Suppressor macrophage treated with lipopolysaccharide for 4 hours (primary cell): ENCODE data around the gene FGF14.
"Not testable (repeated sequence)": the region's sequence is repeated elsewhere in the genome, so short reads cannot be mapped to it uniquely, and the experiment has no call there.

Experiments
- DNase-seq: peaks from one replicate; pipeline ENCODE4 v3.0.0-alpha.2; 2020

FGF14 gene

GRCh38 chr13:101915755-101916107 lies 486.1 kb downstream of the FGF14 start:
- no peak for DNase-seq

DNA sequence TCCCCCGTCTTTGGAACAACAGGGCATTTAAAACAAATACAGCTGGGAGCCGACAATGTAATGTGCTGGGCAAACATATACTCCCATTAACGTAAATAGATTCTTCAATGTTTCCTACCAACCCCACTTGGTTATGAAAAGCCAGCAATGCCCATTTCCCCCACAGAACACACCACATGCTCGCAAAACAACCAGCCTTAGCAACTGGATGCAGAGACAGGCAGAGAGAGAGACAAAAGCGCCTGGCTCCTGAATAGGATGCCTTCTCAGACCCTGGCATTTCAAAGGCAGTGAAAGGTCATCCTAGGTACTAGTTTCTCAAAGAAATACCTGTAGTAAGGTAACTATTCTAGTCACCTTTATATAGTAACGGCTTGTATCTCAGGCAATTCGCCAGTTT lies 486.5 kb downstream of the FGF14 start:
- no peak for DNase-seq

GRCh38 chr13:101911752-101912151 lies 490.1 kb downstream of the FGF14 start:
- DNase-seq = no peak

DNA sequence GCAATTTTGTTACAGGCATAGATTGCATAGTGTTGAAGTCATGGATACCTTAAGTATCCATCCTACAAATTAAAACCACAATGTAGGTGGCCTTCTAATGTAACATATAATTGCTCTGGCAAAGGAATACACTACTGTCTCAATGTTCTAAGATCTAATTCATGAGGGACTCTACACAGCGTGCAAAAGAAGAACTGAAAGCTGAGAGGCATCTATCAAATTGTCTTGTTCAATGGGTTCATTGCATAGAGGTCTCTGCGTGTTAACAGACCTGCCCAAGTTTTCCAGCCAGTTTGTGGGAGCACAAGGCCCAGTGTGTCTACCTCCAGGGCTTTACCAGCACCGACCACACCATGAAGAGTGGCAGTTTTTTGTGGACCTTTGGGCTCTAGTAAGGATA lies 498.0 kb downstream of the FGF14 start:
- DNase-seq = no peak

DNA sequence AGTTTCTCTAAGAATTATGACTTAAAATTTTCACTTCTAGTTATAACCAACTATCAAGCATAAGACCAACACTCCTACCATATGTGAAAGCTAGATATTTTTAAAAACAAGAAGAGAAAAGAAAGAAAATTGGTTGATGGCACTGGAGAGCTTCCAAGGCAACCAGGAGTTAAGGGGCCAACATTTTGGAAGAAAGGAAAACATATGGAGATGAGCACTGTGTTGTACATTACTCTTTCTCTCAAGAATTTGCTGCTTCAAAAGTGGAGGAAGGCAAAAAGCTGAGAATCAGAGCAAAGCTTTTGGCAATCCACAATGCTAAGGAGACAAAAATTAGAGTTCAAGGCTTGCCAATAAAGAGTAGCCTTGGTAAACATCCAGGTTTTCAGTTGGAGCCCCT lies 503.2 kb downstream of the FGF14 start:
- no peak for DNase-seq

DNA sequence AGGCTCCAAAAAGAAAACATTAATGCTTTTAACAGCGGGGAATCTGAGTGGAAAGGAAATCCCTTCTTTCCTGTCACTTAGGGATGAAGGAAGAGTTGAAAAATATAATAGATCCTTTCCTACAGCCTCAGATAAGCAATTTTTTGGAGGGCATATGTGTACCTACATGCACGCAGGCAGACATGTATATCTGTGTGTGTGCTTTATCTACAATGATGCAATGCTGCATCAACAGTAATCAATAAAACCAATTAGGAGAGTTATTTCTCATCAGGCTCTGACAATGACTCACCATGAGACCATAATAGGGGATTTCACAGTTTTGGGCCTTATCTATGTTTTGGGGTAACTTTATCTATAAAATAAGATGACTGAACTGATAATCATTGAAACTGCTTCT lies 505.3 kb downstream of the FGF14 start:
- DNase-seq = no peak

- DNase-seq = no peak
Observed at GRCh38 chr13:101893021-101893420, 508.8 kb downstream of the FGF14 start.

- no peak for DNase-seq
Observed at GRCh38 chr13:101892296-101892695, 509.6 kb downstream of the FGF14 start.

DNA sequence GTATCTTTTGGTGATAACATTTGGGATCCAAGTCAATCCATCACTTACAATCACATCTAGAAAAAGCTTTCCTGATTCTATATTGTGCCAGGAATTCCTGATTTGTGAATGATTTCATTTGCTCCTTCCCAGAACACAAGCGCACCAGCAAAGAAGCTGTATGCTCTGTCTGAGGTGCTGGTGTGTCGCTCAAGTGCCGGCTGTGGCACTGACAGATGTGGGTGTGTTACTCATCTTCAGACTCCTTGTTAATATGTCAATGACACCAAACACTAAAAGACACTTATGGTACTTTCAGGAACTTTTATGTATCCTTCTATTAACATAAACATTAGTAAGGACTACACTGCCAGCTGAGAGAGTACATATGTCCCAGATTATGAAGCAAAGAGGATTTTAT lies 520.3 kb downstream of the FGF14 start:
- no peak for DNase-seq

GRCh38 chr13:101880581-101880980 lies 521.3 kb downstream of the FGF14 start:
- no peak for DNase-seq

DNA sequence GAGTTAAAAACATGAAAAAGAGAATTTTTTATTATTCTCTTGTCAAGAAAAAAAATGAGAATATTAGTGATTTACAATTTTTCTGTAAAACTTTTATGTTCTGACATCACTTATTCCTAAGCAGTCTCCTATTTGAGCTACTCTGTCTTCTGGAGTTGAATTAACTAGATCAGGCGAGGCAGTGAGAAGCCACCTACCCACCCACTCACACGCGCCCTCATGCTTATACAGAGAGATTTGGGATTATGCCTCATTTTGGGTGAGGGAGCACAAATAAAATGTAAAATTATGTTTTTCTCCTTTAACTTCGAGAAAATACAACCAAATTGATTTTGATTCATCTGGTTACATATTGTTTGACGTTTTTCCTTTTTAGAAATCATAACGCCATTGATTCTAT lies 524.9 kb downstream of the FGF14 start:
- no peak for DNase-seq

DNA sequence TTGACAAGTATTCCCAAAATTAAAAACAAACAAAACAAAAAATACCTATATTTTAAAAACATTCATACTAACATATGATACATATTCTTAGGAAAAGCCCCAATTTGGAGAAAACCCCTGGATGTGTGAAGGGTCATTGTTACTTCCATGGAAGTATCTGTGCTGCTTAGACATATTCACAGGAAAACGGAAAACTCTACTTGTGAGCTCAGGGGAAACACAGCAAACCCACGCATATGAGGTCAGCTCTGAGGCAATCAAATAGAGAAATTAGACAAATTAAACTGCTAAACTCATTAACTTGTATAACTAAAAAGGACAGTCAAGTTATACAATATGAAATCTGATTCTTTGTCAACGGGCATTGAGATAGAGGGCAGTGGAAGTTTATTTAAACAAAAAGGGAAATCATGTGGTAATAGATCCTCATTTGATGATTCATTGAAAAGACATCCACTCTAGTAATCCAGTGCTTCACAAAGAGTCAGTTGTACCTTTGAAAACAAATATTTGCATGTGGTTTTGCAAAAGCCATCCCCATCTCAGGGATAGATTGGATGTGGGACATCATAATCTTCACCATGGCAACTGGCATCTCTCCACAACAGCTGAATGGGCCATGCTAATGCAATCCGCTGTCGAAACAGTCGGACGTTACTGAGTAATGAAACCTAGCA lies 526.0 kb downstream of the FGF14 start:
- DNase-seq = no peak

- no peak for DNase-seq
Observed at GRCh38 chr13:101875091-101875490, 526.8 kb downstream of the FGF14 start.

GRCh38 chr13:101869553-101869952 lies 532.3 kb downstream of the FGF14 start:
- DNase-seq = no peak

DNA sequence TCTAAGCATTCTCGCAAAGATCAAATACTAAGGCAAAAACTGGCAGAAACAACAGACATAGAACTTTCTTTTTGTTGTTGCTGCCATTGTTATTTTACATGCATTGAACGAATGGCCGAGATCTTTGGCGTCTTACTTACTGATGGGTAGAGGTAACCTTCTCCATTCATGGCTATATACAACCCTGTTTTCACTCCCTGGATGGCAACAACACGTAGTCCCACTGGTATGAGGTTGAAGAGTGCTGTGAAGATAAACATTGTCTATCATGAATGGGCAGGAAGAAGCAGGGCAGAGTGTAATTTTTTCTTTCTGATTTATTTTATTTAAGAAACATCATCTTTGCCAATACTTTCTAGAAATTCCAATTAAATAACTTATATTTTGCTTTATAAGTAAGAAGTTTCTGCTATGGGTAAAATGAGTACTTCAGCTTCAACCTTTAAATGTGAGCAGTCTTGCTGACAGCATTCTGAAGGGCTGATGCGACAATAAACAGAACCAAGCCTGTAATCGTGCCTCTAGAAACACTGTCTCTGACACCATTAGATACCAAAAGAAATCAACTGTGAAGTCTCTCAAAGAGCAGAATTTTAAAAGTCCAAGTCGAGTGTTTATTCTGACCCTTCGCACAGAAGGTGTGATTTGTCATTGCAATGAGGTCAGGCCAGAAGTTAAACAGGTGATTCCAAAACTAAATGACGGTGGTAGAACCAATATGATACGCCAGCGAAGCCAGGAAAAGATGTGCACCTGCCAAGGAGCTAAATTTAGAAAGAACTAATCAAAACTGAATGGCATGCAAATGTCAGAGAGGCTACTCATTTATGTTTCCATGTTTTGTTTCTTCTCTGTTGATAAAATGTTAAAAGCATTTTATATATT lies 533.0 kb downstream of the FGF14 start:
- DNase-seq = no peak

- DNase-seq = no peak
Observed at GRCh38 chr13:101866889-101867581, 534.8 kb downstream of the FGF14 start.

GRCh38 chr13:101858860-101859259 lies 543.0 kb downstream of the FGF14 start:
- no peak for DNase-seq

DNA sequence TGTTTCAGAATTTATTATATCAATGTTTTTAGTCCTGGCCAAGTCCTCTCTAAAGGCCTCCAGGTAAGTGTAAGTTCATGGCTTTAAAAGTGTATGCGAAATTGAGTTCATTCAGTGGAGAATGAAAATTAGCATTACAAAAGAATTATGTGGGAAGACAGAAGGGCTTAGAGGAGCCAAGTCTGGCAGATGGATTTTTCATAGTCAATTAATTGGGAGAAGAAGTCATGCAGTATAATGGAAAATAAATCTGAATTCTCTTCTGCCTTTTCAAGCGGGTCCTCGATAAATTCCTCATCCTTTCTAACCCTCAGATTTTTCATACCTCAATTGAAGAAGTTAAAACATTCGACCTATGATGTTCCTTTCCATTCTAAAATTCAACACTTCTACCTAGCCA lies 555.1 kb downstream of the FGF14 start:
- DNase-seq = no peak

DNA sequence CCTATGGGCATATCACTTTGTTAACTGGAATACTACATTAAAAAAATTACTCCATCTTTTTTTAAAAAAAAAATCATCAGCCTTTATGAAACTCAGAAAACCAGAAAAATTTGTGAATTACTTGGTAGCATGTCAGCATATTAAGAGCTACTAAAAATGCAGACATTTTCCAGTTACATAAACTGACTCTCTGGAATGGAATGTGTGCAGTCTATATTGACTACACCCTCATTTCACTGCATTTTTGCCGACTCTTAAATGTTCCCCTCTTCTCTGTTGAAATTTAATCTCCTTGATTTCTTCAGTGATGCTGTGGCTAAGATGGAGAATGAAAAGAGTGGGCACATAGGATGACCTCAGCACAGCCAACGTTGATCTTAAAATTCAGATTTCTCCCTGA lies 555.6 kb downstream of the FGF14 start:
- DNase-seq = no peak

DNA sequence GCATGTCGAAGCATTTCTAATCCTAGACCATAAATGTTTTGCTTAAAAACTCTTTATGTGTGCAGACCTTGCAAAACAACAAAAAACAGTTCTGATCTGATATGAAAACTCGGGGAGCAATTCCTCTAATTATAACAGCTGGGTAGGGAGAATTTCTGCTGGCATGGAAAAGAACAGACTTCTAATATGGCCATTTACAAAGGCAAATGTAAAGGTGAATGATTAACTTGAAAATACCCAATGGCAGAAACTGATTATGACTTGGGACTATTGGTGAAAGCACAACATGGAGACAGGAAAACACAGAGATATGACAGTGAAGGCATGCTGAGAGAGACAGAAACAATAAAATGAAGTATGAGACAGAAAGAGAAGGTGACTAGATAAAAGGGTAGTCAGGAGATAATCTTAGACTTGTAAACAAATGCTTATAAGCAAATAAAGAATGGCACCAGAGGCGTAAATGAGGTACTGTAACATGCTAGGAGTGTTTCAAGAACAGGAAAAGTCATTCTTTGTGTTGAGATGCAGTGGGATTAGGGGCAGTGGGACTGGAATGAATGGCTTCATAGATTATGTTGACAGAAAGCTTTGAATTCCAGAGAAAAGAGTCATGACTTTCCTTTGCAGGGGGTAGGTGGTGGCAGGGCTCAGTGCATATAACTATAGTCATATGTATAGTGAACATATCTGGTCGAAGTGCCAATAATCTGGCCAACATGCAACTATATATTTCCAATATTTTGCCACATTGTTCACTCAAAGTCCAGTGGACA lies 556.4 kb downstream of the FGF14 start:
- DNase-seq = no peak

DNA sequence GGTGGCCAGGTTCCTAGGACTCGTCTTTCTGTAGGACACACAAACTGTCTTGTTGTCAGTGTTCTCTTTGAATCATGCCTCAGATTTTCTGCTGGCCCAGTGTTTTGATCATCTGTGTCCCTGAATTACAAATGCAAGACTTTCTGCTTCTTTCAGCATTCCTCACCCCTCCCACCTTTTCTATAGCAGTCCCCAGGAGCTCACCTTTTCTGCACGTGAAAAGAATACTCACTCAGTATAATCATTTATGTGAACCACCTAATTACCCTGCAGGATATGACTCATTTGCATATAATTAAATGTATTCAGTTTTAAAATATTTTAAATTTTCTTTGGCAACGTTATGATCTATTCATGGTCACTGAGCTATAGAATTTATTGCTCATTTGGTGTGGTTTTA lies 560.1 kb downstream of the FGF14 start:
- DNase-seq = no peak

- DNase-seq = no peak
Observed at GRCh38 chr13:101838323-101838722, 563.5 kb downstream of the FGF14 start.

DNA sequence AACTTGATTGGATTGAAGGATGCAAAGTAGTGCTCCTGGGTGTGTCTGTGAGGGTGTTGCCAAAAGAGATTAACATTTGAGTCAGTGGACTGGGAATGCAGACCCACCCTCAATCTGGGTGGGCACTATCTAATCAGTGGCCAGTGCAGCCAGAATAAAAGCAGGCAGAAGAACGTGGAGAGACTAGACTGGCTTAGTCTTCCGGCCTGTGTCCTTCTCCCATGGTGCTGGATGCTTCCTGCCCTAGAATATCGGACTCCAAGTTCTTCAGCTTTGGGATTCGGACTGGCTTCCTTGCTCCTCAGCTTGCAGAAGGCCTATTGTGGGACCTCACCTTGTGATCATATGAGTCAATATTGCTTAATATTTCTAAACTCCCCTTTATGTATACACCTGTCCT lies 564.1 kb downstream of the FGF14 start:
- not testable (repeated sequence) for DNase-seq
